HG03469 (cell line): ENCODE results near the gene CNTROB.
"Not testable (repeated sequence)": the region's sequence is repeated elsewhere in the genome, so short reads cannot be mapped to it uniquely, and the experiment has no call there.

ENCODE experiments used
- ATAC-seq: cut with Tn5 transposase; IDR thresholded peaks from one replicate; pipeline ENCODE4 v1.9.1; 2021; ENCODE audit warnings: mild to moderate bottlenecking, moderate library complexity, moderate number of reproducible peaks; ENCODE audit not compliant: unreplicated experiment

Gene CNTROB

DNA sequence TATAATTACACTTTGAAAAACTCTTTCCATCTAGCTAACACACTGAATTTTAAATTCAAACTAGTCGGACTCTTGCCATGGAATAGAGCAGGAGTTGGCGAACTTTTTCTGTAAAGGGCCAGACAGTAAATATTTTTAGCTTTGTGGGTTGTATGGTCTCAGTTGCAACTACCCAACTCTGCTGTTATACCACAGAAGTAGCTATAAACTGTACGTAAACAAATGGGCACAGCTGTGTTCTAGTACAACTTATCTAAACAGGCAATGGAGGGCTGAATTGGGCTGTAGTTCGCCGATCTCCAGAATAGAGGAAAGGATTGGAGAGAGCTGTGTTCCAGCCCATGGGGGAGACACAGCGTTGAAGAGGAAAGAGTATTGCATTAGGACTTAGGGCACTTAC lies 8.7 kb downstream of the CNTROB start:
- no peak for ATAC-seq

- ATAC-seq = no peak
Measured at GRCh38 chr17:7943291-7943690, 11.3 kb downstream of the CNTROB start.

DNA sequence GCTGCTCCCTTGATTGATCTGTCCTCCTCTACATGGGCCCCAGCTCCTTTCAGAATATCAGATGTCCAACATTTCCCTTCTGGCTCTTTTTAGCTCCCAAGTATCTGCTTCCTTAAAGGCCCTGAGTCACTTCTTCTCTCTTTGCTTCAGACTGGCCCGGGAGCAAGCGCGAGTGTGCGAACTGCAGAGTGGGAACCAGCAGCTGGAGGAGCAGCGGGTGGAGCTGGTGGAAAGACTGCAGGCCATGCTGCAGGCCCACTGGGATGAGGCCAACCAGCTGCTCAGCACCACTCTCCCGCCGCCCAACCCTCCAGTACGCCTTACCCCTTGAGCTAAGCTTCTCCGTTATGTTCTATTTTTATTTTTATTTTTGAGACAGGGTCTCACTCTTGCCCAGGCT lies 12.3 kb downstream of the CNTROB start:
- ATAC-seq = no peak

DNA sequence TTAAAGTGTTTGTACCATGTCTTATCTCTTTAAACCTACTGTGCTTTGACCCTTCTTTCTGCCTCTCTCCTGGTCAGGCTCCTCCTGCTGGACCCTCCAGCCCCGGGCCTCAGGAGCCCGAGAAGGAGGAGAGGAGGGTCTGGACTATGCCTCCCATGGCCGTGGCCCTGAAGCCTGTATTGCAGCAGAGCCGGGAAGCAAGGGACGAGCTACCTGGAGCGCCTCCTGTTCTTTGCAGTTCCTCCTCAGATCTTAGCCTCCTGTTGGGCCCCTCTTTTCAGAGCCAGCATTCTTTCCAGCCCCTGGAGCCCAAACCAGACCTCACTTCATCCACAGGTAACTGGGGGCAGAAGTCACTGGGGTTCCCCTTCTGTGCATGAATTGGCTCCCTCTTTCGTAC lies 13.6 kb downstream of the CNTROB start:
- no peak for ATAC-seq

- ATAC-seq = no peak
Measured at GRCh38 chr17:7946441-7946840, 14.4 kb downstream of the CNTROB start.

- ATAC-seq = no peak
Measured at GRCh38 chr17:7947651-7948050, 15.6 kb downstream of the CNTROB start.

DNA sequence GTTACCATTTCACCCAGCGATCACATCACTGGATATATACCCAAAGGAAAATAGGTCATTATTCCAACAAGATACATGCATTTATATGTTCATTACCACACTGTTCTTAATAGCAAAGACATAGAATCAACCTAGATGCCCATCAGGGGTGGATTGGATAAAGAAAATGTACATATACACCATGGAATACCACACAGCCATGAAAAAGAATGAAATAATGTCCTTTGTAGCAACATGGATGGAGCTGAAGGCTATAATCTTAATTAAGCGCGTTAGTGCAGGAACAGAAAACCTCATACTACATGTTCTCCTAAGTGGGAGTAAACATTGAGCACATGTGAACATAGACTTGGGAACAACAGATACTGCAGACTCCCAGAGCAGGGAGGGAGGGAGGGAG lies 18.6 kb downstream of the CNTROB start:
- ATAC-seq = no peak

- peak; percentile 69 for ATAC-seq
Measured at GRCh38 chr17:7951143-7951792, 19.3 kb downstream of the CNTROB start.

DNA sequence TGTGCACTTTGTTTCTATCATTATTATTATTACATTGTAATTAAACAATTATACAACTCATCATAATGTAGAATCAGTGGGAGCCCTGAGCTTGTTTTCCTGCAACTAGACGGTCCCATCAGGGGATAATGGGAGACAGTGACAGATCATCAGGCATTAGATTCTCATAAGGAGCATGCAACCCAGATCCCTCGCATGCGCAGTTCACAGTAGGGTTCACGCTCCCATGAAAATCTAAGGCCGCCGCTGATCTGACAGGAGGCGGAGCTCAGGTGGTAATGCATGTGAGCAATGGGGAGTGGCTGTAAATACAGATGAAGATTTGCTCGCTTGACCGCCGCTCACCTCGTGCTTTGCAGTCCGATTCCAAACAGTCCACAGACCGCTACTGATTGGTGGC lies 21.3 kb downstream of the CNTROB start:
- ATAC-seq = not testable (repeated sequence)

DNA sequence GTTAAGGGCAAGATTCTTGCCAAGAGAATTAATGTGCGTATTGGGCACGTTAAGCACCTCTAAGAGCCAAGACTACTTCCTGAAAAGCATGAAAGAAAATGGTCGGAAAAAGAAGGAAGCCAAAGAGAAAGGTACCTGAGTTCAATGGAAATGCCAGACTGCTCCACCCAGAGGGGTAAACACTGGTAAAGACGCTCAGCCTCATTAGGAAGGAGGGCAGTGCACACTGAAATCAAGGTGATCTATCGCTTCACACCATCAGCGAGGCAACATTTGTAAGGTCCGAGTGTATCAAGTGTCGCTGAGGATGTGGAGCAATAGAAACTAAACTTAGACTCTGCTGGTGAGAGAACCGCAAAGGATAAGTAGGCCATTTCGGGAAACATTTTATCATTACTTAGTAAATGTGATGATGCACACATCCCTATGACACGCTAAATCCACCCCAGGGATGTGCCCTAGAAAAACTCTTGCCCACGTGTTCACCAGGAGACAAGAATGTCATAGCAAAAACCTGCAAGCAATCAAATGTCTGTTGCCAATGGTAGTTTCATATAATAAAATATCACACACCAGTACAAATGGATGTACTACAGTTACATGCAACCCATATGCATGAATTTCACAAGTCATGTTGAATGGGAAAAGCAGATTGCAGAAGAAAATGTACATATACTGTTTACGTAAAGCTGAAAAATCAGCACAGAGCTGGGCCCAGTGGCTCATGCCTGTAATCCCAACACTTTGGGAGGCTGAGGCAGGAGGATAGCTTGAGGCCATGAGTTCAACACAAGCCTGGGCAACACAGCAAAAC lies 23.6 kb downstream of the CNTROB start:
- no peak for ATAC-seq

DNA sequence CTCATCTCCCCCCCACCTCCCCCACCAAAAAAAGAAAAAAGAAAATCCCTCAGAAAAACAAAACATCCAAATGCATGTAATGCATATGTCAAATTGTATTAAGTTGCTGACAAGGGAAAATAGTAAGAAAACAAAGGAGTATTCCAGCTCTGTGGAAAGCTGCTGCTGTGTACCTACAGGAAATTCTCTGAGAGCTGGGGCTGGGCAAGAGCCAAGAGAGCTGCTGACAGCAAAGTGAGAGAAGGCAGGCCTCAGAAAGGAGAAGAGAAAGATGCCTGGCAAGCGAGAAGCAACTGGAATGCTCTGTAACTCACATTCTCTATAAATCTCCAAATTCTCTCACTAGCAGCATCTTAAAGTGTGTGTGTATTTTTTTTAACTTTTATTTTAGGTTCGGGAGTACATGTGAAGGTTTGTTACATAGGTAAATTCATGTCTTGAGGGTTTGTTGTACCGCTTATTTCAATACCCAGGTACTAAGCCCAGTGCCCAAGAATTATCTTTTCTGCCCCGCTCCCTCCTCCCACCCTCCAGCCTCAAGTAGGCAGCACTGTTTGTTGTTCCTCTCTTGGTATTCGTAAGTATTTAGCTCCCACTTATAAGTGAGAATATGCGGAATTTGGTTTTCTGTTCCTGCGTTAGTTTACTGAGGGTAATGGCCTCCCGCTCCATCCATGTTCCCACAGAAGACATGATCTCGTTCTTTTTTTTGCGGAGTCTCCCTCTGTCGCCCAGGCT lies 24.4 kb downstream of the CNTROB start:
- no peak for ATAC-seq

DNA sequence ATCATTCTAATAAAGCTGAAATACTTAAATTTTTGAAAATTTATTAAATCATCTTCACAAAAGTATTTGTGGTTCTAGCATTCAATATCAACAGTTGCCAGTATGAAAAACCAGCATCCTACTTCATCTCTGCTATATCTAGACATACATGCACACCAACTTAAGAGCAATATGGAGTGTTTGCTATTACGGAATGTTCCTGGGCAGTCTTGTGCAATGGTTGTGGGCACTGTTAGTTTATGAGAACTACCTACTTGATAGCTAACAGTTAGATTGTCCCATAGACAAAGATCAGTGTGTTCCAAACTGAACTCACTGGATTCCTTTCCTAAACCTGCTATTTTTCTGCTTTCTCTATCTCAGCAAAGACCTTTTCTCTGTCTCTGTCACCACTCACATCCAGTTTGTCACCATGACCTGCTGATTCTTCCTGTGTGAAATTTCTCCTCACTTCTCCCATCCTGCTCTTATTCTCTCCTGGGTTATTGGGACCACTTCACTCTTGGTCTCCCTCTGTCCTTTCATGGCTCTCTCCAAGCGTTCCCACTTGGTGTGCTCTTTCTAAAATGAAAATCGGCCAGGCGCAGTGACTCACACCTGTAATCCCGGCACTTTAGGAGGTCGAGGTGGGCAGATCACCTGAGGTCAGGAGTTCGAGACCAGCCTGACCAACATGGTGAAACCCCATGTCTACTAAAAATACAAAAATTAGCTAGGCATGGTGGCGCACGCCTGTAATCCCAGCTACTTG lies 27.7 kb downstream of the CNTROB start:
- no peak for ATAC-seq

DNA sequence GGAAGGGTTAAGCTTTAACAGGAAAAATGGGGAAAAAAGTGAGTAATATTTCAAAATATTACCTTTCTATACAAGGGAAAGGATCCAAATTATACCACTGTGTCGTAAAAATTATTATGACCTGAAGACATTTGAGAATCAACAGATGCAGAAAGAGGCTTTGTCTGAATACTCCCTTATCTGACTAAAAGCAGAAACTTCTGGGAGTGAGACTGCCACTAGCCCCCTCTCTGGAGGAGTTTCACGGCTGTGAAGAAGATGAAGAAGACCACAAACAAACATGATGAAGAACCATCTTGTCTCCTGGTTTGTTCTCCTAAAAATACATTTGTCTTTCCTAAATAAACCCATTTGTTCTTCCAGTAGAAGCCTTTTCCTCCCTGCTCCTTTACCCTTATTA lies 29.4 kb downstream of the CNTROB start:
- ATAC-seq = no peak

DNA sequence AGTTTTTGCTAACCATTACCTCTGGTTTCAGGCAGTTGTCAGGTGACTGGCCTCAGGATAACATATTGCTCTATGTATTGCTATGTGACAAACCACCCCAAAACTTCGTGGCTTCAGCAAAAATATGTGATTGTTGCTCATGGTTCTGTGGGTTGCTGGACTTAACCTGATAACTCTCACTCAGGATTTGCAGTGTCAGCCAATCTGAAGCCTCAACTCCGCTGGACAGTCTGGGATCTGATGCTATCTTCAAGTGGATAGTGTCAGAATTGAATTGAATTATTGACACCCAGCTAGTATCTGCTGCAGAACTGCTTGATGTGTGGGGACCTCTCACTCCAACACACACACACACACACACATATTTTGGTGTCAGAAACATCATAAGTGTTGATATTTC lies 35.7 kb downstream of the CNTROB start:
- no peak for ATAC-seq

GRCh38 chr17:7969433-7969832 lies 37.4 kb downstream of the CNTROB start:
- no peak for ATAC-seq

DNA sequence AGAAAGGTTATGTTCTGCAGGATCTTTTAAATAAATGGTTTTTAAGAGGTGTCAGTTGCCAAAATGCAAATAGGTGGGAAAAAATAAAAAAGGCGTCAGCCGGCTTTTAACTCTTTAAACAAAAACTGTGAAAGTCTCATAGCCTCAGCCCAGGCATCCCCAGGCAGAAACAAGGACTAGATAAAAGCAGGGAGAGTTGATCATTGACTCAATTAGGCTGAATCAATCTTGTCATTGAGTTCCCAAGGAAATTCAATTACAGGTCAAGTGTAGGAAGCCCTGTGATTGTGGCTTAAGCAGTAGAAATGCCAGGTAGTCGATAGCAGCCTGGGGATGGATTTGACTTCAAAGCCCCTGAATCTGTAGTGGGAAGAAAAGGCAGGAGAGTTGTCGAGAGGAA lies 39.6 kb downstream of the CNTROB start:
- ATAC-seq = no peak

GRCh38 chr17:7972131-7972785 lies 40.3 kb downstream of the CNTROB start:
- ATAC-seq = no peak

DNA sequence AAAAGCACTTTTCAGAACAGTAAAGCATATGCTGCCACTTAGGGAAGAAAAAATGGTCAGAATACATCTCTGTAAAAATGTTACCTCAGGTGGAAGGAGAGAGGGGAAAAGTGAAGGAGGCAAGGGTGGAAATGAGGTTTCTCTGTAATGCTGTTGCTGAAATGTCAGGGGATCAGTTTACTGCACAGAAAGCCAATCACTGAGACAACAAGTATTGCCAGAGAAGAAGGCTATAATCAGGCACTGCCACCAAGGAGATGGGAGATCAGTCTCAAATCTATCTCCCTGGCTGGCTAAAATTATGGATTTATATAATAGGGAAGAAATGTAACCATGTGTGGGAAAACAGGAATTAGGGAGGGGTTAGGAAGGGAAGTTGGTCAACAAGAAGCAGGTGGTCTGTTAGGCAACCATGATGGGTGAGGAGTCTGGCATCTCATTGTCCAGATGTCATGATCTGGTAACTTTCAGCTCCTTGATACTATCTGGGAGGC lies 42.7 kb downstream of the CNTROB start:
- no peak for ATAC-seq

DNA sequence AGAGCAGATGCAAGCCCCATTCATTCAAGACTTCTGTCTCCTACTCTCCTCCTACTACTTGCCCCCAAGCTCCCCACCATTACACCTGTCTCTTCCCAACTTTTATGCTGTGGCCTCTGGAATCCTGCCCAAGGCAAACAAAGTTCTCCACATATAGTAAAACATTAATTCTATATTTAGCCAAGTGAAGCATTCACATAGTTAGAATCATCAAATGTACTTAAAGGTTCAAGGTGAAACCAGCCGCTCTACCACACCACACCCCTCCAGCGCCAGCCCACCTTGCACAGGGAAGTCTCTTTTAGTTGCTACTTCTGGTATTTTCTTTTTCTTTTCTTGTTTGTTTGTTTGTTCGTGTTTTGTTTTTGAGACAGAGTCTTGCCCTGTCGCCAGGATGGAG lies 45.0 kb downstream of the CNTROB start:
- ATAC-seq = no peak

GRCh38 chr17:7977805-7978204 lies 45.8 kb downstream of the CNTROB start:
- no peak for ATAC-seq
